ENCODE data around the gene PARN. TPM values are rescaled to one million over a fixed set of nuclear protein-coding genes. Genes with fewer than 3 reads are reported as not detected.
"Not testable (repeated sequence)": the region's sequence is repeated elsewhere in the genome, so short reads cannot be mapped to it uniquely, and the experiment has no call there.

PARN gene
- total RNA-seq, 1 experiment from 2014 or later: 56.2 TPM

- no peak for DNase-seq
- H3K23me2 ChIP-seq (ENCODE audit: insufficient read length, low read depth, low read length, poor library complexity, severe bottlenecking): no peaks in the 10 kb centered on the region
- no peak overlapping the region for H3K18ac ChIP-seq (ENCODE audit: insufficient read length, low read depth, low read length)
- no peak for TF ChIP-seq CTCF (conservative IDR thresholded peaks at IDR 0.05)
- Mint-ChIP-seq H3K36me3 (ENCODE audit: insufficient read depth in 1 of 3, low read depth in 3 of 3) (peaks cover 27 to 52% (median 29%) of the 10 kb centered on the region in 3 experiments), H3K4me3 (no peak overlapping the region), H3K27ac (peak overlapping the region in 1 of 3 experiments; percentile 13; a peak in 1 of 7 replicates), H3K27me3 (ENCODE audit: low read depth) (no peaks in the 10 kb centered on the region), H3K4me1 (peaks cover 19 to 23% of the 10 kb centered on the region in 2 experiments), H3K9me3 (peaks cover 3 to 9% of the 10 kb centered on the region in 2 experiments)
- no peak overlapping the region for H2AFZ ChIP-seq (ENCODE audit: low read length)
- no peak overlapping the region for H2BK20ac ChIP-seq (ENCODE audit: low read depth, low read length, poor library complexity, severe bottlenecking)
- peaks cover 4% of the 10 kb centered on the region; the same call in 1 of the 2 replicates for H3K4me1 ChIP-seq (ENCODE audit: insufficient read depth, low read length)
- H3K9ac ChIP-seq (ENCODE audit: extremely low read depth, insufficient read length, low read length): no peak overlapping the region
- no peaks in the 10 kb centered on the region for H4K20me1 ChIP-seq (ENCODE audit: control insufficient read depth, insufficient read depth, insufficient read length)
- no peak overlapping the region for H2BK15ac ChIP-seq (ENCODE audit: low read depth, low read length)
- no peak overlapping the region for H4K5ac ChIP-seq (ENCODE audit: insufficient read length, low read depth, low read length)
- H3K23ac ChIP-seq (ENCODE audit: insufficient read length, low read depth, low read length): no peak overlapping the region
- no peaks in the 10 kb centered on the region for H3K79me2 ChIP-seq (ENCODE audit: insufficient read depth, low read length)
- H4K91ac ChIP-seq (ENCODE audit: insufficient read length, low read depth, low read length): no peak overlapping the region
- H3K27me3 ChIP-seq (ENCODE audit: insufficient read depth, low read length): no peaks in the 10 kb centered on the region
- H3K56ac ChIP-seq (ENCODE audit: insufficient read length, low read depth, low read length): no peak overlapping the region
- H3K14ac ChIP-seq (ENCODE audit: insufficient read depth, low read length): no peak overlapping the region
- no peak overlapping the region for H2BK12ac ChIP-seq (ENCODE audit: insufficient read length, low read depth, low read length)
- no CpG with 5 or more reads among the region's 7 CpGs for WGBS (ENCODE audit: extremely low coverage, insufficient read length, low lambda C conversion rate)
- H4K8ac ChIP-seq (replicated peaks; ENCODE audit: insufficient read length, low read depth, low read length): no peak overlapping the region
- H3K27ac ChIP-seq (ENCODE audit: insufficient read length, low read depth, low read length): no peak overlapping the region
- H3K4me2 ChIP-seq (ENCODE audit: insufficient read depth, insufficient read length, low read length): no peak overlapping the region
- no peak overlapping the region for H3T11ph ChIP-seq (ENCODE audit: low read length)
- no peaks in the 10 kb centered on the region for H3K79me1 ChIP-seq (ENCODE audit: insufficient read depth, low read depth, low read length, poor library complexity, severe bottlenecking)
- H2BK120ac ChIP-seq (ENCODE audit: low read depth, low read length, poor library complexity, severe bottlenecking): no peak overlapping the region
- no peaks in the 10 kb centered on the region for H3K9me3 ChIP-seq (ENCODE audit: control insufficient read depth, low read depth, low read length)
- no peak overlapping the region for H2BK5ac ChIP-seq (ENCODE audit: insufficient read length, low read length)
- H3K4ac ChIP-seq (ENCODE audit: low read depth, low read length): no peak overlapping the region
- no peak overlapping the region for H2AK5ac ChIP-seq (ENCODE audit: insufficient read length, low read length)
Measured at GRCh38 chr16:14545346-14545884, 84.6 kb downstream of the PARN start.

GRCh38 chr16:14544846-14545245 is 85.2 kb downstream of the PARN start:
- not testable (repeated sequence) for H2AFZ ChIP-seq (ENCODE audit: low read length)

More at GRCh38 chr16:14544846-14545245, 85.2 kb downstream of the PARN start:
- Mint-ChIP-seq H3K36me3 (ENCODE audit: insufficient read depth in 1 of 3, low read depth in 3 of 3) (peaks cover 27 to 53% (median 29%) of the 10 kb centered on the region in 3 experiments), H3K4me1 (peaks cover 15 to 17% of the 10 kb centered on the region in 2 experiments), H3K27ac (peak overlapping the region in 2 of 3 experiments; percentile 49 to 77; a peak in 2 of 7 replicates)
- not testable (repeated sequence) for DNase-seq; H3K27me3 Mint-ChIP-seq (ENCODE audit: low read depth); H3K23me2 ChIP-seq (ENCODE audit: insufficient read length, low read depth, low read length, poor library complexity, severe bottlenecking); H2BK120ac ChIP-seq (ENCODE audit: low read depth, low read length, poor library complexity, severe bottlenecking); H3K4me1 ChIP-seq (ENCODE audit: insufficient read depth, low read length); H3T11ph ChIP-seq (ENCODE audit: low read length); H2BK12ac ChIP-seq (ENCODE audit: insufficient read length, low read depth, low read length); H3K4ac ChIP-seq (ENCODE audit: low read depth, low read length); H3K14ac ChIP-seq (ENCODE audit: insufficient read depth, low read length); H3K79me2 ChIP-seq (ENCODE audit: insufficient read depth, low read length); H3K9me3 Mint-ChIP-seq; H3K27me3 ChIP-seq (ENCODE audit: insufficient read depth, low read length); H3K18ac ChIP-seq (ENCODE audit: insufficient read length, low read depth, low read length); H3K56ac ChIP-seq (ENCODE audit: insufficient read length, low read depth, low read length); H3K23ac ChIP-seq (ENCODE audit: insufficient read length, low read depth, low read length); H4K20me1 ChIP-seq (ENCODE audit: control insufficient read depth, insufficient read depth, insufficient read length); H2BK5ac ChIP-seq (ENCODE audit: insufficient read length, low read length); H2AK5ac ChIP-seq (ENCODE audit: insufficient read length, low read length); H4K5ac ChIP-seq (ENCODE audit: insufficient read length, low read depth, low read length); H2BK15ac ChIP-seq (ENCODE audit: low read depth, low read length); H3K9me3 ChIP-seq (ENCODE audit: control insufficient read depth, low read depth, low read length); H4K91ac ChIP-seq (ENCODE audit: insufficient read length, low read depth, low read length); H3K79me1 ChIP-seq (ENCODE audit: insufficient read depth, low read depth, low read length, poor library complexity, severe bottlenecking); H3K9ac ChIP-seq (ENCODE audit: extremely low read depth, insufficient read length, low read length); H3K4me3 Mint-ChIP-seq; H3K4me2 ChIP-seq (ENCODE audit: insufficient read depth, insufficient read length, low read length); H2BK20ac ChIP-seq (ENCODE audit: low read depth, low read length, poor library complexity, severe bottlenecking); H4K8ac ChIP-seq (replicated peaks; ENCODE audit: insufficient read length, low read depth, low read length); H3K27ac ChIP-seq (ENCODE audit: insufficient read length, low read depth, low read length)
- WGBS (ENCODE audit: extremely low coverage, insufficient read length, low lambda C conversion rate): no CpG with 5 or more reads among the region's 4 CpGs
